ACC112 (cell line): ENCODE data around the gene EPB41L1.

Source experiments
- H2AFZ ChIP-seq: fragments of 200-600 bp; sonication (generic); one replicate; pipeline ENCODE4 v1.6.0; 2017; ENCODE audit warnings: antibody characterized with exemption, low read length; ENCODE audit not compliant: unreplicated experiment
- H3K27ac ChIP-seq: fragments of 200-600 bp; sonication (generic); 2 replicates; pipeline ENCODE4 v1.5.1; 2014; ENCODE audit warnings: low read depth, mild to moderate bottlenecking, antibody characterized with exemption, low read length, moderate library complexity
- H3K27me3 ChIP-seq: fragments of 200-600 bp; sonication (generic); 2 replicates; pipeline ENCODE4 v1.6.1; 2014; ENCODE audit warnings: mild to moderate bottlenecking, antibody characterized with exemption, low read length, moderate library complexity, mixed read lengths; ENCODE audit not compliant: insufficient read depth
- H3K36me3 ChIP-seq: fragments of 200-600 bp; sonication (generic); 2 replicates; pipeline ENCODE4 v1.6.1; 2016; ENCODE audit warnings: mild to moderate bottlenecking, antibody characterized with exemption, low read length, moderate library complexity, mixed read lengths; ENCODE audit not compliant: insufficient read depth
- H3K4me1 ChIP-seq: fragments of 200-600 bp; sonication (generic); one replicate; pipeline ENCODE4 v1.6.1; 2016; ENCODE audit warnings: low read length, mixed read lengths; ENCODE audit not compliant: insufficient read depth, unreplicated experiment, control insufficient read depth
- H3K4me3 ChIP-seq: fragments of 200-600 bp; sonication (generic); 2 replicates; pipeline ENCODE4 v1.5.1; 2014; ENCODE audit warnings: mild to moderate bottlenecking, low read depth, low read length
- H3K79me2 ChIP-seq: fragments of 200-600 bp; sonication (generic); one replicate; pipeline ENCODE4 v1.6.0; 2016; ENCODE audit warnings: low read length; ENCODE audit not compliant: control insufficient read depth, unreplicated experiment, insufficient read depth

Gene EPB41L1

DNA sequence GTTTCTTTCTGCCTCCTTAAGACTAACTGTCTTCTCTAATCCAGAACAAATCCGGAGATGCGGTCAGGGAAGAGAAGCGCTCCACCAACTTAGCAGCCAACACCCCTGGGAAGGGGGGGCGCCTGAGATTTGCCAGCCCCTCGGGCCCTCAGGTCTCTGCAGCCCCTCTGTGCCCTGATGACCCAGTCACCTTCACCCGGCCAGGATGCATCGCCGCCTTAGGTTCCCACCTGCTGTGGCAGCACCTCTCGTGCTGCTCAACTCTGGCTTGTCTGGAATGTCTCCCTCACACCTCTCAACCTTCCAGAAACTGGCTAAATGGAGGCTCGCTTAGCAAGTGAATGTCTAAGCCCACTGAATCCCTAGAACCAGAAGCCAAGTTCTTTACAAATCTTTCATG, 53.7 kb downstream of the EPB41L1 start:
- H3K27me3 ChIP-seq, result no peaks in the 10 kb centered on the region

DNA sequence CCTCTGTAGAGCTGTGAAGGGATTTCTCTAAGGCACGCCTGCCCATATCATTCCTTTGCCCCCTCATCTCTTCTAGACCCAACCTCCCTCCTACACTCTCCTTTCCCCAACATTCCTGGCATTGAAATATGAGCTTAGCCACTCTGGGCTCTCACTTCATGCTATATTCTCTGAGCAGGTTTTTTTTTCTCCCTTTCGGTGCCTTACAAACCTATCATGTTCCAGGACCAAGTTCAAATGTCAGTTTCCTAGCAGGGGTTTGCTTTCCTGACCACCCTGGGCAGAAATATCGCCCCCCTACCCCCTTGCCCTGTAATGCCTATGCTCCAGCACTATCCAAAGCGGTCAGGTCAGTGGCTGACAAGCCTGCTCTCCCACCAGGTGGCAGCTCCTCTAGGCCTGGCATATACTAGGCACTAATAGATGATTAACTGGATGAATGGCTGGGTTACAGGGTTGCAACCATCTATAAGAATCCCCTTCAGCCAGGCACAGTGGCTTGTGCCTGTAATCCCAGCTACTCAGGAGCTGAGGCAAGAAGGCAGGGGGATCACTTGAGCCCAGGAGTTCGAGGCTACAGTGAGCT, 56.0 kb downstream of the EPB41L1 start:
- Histone ChIP-seq H3K27ac (no peak overlapping the region), H3K36me3 (no peaks in the 10 kb centered on the region), H3K4me1 (no peaks in the 10 kb centered on the region), H2AFZ (no peak overlapping the region), H3K79me2 (no peaks in the 10 kb centered on the region), H3K27me3 (no peaks in the 10 kb centered on the region), H3K4me3 (no peak overlapping the region)

More for the DNA sequence above, 53.7 kb downstream of the EPB41L1 start:
- H3K4me1 ChIP-seq, result no peaks in the 10 kb centered on the region
- no peak overlapping the region for H3K4me3 ChIP-seq
- no peak overlapping the region for H2AFZ ChIP-seq
- H3K27ac ChIP-seq, result no peak overlapping the region
- H3K36me3 ChIP-seq, result no peaks in the 10 kb centered on the region
- H3K79me2 ChIP-seq, result no peaks in the 10 kb centered on the region

DNA sequence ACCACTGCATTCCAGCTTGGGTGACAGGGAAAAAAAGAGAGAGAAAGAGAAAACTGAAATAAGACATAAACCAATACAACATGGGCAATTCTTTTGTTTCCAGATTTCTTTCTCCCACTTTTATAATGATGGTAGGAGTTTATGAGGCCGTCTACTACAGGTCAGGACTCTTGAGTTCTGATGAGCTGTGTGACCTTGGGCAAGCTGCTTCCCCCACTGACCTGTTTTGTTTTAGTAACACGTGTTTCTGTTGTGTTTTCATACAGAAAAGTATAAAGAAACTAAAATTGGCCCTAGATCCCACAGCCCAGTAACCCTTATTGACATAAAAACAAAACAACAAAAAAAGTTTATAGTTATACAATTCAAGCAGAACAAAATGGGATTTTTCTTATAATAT, 58.8 kb downstream of the EPB41L1 start:
- no peak overlapping the region for H3K4me3 ChIP-seq
- H3K4me1 ChIP-seq, result no peaks in the 10 kb centered on the region
- H3K36me3 ChIP-seq, result no peaks in the 10 kb centered on the region
- no peaks in the 10 kb centered on the region for H3K27me3 ChIP-seq
- no peak overlapping the region for H2AFZ ChIP-seq
- H3K27ac ChIP-seq, result no peak overlapping the region
- no peaks in the 10 kb centered on the region for H3K79me2 ChIP-seq

DNA sequence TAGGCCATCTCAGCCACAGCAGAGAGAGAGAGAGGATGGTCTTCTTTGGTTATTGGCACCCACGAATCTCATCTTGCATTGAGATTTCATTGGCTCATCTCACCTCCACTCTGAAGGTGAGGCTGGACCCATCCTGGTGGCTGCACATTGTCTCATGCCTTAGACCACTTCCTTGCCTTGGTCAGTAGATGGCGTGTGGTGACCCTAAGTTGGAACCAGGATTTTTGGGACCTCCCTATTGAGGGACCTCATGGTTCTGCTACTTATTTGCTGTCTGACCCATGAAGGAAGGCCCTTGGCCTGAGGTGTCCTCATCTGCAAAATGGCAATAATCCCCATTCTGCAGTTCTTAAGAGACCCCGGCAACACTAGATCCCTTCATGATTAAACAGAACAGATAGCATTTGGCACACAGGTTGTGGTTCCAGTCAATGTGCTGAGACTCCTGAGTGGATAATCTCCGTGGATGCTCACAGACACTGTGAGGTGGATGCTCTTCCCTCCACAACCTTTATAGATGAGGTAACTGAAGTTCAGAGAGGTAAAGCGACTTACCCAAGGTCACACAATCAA, 60.2 kb downstream of the EPB41L1 start:
- Histone ChIP-seq H2AFZ (no peak overlapping the region), H3K27me3 (no peaks in the 10 kb centered on the region), H3K79me2 (no peaks in the 10 kb centered on the region), H3K27ac (no peak overlapping the region), H3K4me1 (no peaks in the 10 kb centered on the region), H3K4me3 (no peak overlapping the region), H3K36me3 (no peaks in the 10 kb centered on the region)

DNA sequence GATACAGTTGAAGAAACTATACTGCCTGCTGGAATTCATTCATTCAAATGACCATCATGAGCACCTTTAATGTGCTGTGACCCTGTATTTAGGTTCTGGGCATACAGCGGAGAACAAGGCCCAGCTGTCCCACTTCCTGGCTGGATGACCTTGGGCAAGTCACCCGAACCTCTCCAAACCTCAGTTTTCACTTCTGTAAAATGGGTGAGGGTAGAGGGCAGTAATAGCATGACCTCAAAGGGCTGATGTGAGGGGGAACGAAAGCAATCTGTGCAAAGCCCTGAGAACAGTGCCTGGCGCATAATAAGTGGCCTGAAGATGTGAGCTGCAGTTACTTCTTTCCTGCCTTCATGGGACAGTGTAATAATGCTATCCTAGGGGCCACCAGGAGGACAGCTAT, 61.2 kb downstream of the EPB41L1 start:
- no peaks in the 10 kb centered on the region for H3K36me3 ChIP-seq
- H2AFZ ChIP-seq, result no peak overlapping the region
- no peaks in the 10 kb centered on the region for H3K27me3 ChIP-seq
- no peaks in the 10 kb centered on the region for H3K79me2 ChIP-seq
- H3K27ac ChIP-seq, result no peak overlapping the region
- H3K4me1 ChIP-seq, result no peaks in the 10 kb centered on the region
- no peak overlapping the region for H3K4me3 ChIP-seq

DNA sequence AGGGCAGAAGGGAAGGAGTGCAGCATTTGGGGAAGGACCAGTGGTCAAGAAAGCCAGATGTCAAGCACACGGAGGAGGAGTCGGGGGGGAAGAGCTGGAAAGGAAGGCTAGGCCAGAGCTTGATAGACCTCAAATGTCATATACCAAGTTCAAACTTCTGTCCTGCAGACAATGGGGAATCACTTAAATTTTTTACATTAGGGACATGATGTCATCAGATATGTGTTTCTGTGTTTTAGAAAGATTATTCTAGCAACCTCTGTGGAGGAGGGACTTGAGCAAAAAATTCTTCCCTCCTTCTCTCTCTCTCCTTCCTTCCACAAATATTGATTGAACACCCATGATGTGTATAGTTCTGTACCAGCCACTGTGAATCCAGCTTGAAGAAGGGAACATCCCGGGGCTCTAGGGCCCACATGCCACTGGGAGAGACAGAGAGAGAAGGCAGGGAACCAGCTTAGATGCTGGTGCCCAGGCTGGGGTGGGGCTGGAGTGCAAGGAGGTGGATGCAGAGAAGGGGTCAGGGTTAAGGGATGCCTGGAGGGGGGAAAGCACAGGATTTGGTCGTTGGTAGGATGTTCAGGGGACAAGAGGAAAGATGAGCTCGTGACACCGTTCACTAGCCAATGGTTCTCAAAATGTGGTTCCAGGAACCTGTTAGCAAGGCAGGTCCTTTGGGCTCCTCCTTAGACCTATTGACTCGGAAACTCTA, 61.9 kb downstream of the EPB41L1 start:
- H2AFZ ChIP-seq, result no peak overlapping the region
- H3K27me3 ChIP-seq, result no peaks in the 10 kb centered on the region
- H3K27ac ChIP-seq, result no peak overlapping the region
- no peak overlapping the region for H3K4me3 ChIP-seq
- H3K79me2 ChIP-seq, result no peaks in the 10 kb centered on the region
- H3K36me3 ChIP-seq, result no peaks in the 10 kb centered on the region
- H3K4me1 ChIP-seq, result no peaks in the 10 kb centered on the region

DNA sequence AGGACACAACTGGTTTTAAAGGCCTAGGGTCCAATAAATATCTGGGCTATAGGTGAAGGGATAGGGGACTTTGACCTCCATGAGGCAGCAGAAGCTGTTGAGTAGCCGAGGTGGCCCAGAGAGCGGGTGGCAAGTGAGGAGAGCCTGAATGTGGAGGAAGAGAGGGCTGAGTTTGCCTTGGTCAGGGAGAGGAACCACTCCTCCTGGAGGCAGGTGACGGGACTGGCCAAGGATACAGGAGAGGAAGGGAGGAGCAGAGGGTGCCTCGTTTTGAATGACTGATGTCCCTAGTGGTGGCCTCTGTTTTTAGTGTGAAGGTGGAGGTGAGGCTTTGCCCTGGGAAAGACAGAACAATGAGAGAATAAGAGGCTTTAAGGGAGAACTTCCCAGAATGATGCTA, 62.7 kb downstream of the EPB41L1 start:
- H3K36me3 ChIP-seq, result no peaks in the 10 kb centered on the region
- H3K27me3 ChIP-seq, result no peaks in the 10 kb centered on the region
- H3K79me2 ChIP-seq, result no peaks in the 10 kb centered on the region

DNA sequence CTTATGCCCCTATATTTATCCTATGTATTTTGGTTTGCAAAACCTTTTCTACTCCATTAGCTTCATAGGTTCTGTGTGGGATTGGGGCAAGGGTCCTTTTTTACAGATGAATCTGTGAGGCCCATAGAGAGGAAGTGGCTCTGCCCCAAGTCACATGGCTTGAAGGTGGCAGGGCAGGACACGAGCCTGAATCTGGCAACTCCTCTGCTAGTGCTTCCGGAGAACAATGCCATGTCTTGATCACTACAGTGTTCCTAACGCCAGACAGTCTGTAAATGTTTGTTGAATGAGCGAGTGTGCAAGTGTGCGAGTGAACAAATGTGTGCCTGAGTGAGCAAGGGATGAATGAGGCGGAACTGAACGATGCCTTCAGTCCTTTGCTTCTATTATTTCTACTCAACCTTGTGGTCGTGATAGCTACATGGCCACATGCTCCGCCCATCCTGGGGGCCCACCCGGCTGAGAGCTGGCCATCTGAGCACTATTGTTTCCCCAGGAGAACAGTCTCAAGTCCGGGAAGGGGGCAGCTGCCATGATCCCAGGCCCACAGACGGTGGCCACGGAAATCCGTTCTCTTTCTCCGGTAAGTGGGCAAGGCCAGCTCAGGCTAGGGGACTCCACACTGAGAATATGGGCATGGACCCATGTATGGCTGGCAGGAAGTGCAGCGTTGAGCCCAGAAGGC, 64.0 kb downstream of the EPB41L1 start:
- H3K27ac ChIP-seq, result no peak overlapping the region
- no peaks in the 10 kb centered on the region for H3K36me3 ChIP-seq
- H2AFZ ChIP-seq, result no peak overlapping the region
- no peak overlapping the region for H3K4me3 ChIP-seq
- no peaks in the 10 kb centered on the region for H3K4me1 ChIP-seq
- H3K79me2 ChIP-seq, result no peaks in the 10 kb centered on the region
- no peaks in the 10 kb centered on the region for H3K27me3 ChIP-seq

More for the DNA sequence above, 62.7 kb downstream of the EPB41L1 start:
- Histone ChIP-seq H3K27ac (no peak overlapping the region), H3K4me1 (no peaks in the 10 kb centered on the region), H2AFZ (no peak overlapping the region), H3K4me3 (no peak overlapping the region)

DNA sequence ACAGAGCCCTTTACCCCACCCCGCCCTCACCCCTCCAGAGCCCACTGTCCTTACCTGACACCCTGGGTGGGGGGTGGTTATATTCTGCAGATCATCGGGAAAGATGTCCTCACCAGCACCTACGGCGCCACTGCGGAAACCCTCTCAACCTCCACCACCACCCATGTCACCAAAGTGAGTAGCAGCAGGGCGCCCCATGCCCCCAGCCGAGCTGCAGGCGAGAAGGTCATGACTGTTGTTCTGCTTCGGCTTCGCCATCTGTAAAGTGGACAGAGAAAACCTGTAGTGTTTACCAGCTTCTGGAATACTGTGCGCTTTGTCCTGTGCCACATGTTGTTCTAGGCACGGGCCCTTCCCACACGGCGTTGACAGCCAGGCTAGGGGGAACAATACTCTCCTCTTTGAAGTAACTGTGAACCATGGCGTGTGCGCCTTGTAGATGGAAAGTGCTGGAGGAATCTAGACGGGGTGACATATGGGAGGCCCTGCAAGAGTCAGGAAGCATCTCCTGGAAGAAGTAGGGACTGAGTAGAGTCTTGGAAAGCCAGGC, 65.2 kb downstream of the EPB41L1 start:
- Histone ChIP-seq H3K4me1 (no peaks in the 10 kb centered on the region), H3K4me3 (no peak overlapping the region), H3K36me3 (no peaks in the 10 kb centered on the region), H3K27me3 (no peaks in the 10 kb centered on the region), H3K79me2 (no peaks in the 10 kb centered on the region), H3K27ac (no peak overlapping the region), H2AFZ (no peak overlapping the region)

DNA sequence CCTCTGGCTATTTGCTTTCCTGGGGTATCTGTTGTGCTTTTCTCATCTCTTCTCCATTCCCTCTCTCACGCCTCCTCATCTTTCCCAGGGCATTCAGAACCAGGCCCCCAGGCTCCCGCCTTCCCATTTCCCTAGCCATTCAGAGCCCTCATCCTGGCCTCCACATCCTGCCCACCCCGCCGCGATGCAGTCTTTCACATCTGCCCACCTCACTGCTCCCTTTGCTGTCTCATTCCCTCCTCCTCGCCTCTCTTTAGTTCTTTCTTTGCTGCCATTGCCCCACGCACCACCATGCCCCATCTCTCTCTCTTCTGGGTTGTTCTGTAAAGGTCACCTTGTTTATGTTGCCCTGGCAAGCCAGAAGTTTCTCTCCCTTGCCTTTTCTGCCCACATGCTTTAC, 71.1 kb downstream of the EPB41L1 start:
- H3K36me3 ChIP-seq, result no peaks in the 10 kb centered on the region
- H3K79me2 ChIP-seq, result no peaks in the 10 kb centered on the region
- no peaks in the 10 kb centered on the region for H3K27me3 ChIP-seq

More for the DNA sequence above, 71.1 kb downstream of the EPB41L1 start:
- Histone ChIP-seq H3K4me1 (no peaks in the 10 kb centered on the region), H2AFZ (no peak overlapping the region), H3K27ac (no peak overlapping the region), H3K4me3 (no peak overlapping the region)
